Measurements from ENCODE around the gene POLR2L.

DNA sequence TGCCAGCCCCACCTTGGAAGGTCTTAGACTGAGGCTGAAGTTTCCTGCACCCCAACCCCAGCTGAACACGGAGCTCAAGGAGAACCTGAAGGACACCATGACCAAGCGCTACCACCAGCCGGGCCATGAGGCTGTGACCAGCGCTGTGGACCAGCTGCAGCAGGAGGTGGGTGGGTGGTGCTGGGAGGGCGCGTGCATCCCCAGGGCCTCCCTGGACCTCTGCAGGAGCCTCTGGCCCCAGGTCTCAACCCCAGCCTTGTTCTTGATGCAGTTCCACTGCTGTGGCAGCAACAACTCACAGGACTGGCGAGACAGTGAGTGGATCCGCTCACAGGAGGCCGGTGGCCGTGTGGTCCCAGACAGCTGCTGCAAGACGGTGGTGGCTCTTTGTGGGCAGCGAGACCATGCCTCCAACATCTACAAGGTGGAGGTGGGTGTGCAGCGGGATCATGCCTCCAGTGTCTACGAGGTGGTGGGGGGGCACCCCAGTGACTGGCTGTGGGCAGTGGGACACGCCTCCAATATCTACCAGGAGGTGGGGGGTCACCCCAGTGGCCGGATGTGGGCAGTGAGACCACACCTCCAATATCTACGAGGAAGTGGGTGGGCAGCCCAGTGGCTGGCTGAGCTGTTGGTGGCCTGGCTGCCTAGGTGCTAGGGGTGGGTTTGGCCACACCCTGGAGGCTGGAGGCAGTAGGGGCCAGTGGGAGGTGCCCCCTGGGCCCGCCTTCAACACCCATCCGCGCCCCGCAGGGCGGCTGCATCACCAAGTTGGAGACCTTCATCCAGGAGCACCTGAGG, 4.9 kb downstream of the POLR2L start:
- TF ChIP-seq, protein P1, sequence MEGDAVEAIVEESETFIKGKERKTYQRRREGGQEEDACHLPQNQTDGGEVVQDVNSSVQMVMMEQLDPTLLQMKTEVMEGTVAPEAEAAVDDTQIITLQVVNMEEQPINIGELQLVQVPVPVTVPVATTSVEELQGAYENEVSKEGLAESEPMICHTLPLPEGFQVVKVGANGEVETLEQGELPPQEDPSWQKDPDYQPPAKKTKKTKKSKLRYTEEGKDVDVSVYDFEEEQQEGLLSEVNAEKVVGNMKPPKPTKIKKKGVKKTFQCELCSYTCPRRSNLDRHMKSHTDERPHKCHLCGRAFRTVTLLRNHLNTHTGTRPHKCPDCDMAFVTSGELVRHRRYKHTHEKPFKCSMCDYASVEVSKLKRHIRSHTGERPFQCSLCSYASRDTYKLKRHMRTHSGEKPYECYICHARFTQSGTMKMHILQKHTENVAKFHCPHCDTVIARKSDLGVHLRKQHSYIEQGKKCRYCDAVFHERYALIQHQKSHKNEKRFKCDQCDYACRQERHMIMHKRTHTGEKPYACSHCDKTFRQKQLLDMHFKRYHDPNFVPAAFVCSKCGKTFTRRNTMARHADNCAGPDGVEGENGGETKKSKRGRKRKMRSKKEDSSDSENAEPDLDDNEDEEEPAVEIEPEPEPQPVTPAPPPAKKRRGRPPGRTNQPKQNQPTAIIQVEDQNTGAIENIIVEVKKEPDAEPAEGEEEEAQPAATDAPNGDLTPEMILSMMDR (IDR thresholded peaks at IDR 0.05), result no peak
- TF ChIP-seq POLR2A (IDR thresholded peaks at IDR 0.05), result no peak
- no peak for TF ChIP-seq POLR2AphosphoS5 (IDR thresholded peaks at IDR 0.05; ENCODE audit: insufficient read depth in 1 of 2, low read depth in 1 of 2)
